GM12872 (cell line): ENCODE measurements around the gene MTUS2.

Source experiments
- TF ChIP-seq, protein P1 (sequence below): IDR thresholded peaks from 3 replicates; pipeline ENCODE4 v1.5.1; 2011; ENCODE audit warnings: low read depth, mild to moderate bottlenecking, low read length, moderate library complexity; ENCODE audit not compliant: insufficient read depth

Gene MTUS2

DNA sequence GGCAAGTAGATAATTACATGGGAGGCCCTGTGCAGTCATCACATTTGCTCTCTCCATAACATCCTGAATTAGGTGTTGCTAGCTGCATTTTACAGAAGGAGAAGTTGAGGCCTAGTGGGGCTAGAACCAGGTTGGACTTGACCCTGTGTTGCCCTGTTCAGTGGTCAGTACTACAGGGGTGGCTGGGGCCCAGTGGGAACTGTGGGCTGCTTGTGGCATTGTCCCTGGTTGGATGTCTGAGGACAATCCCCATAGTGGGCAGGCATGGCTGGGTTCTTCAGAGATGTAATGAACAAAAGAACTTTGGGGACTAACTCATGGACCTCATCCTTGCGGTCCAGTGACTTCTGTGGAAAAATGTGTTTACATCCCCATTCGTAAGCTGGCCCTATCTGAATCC is 38.9 kb downstream of the MTUS2 start:
- TF ChIP-seq, protein P1, sequence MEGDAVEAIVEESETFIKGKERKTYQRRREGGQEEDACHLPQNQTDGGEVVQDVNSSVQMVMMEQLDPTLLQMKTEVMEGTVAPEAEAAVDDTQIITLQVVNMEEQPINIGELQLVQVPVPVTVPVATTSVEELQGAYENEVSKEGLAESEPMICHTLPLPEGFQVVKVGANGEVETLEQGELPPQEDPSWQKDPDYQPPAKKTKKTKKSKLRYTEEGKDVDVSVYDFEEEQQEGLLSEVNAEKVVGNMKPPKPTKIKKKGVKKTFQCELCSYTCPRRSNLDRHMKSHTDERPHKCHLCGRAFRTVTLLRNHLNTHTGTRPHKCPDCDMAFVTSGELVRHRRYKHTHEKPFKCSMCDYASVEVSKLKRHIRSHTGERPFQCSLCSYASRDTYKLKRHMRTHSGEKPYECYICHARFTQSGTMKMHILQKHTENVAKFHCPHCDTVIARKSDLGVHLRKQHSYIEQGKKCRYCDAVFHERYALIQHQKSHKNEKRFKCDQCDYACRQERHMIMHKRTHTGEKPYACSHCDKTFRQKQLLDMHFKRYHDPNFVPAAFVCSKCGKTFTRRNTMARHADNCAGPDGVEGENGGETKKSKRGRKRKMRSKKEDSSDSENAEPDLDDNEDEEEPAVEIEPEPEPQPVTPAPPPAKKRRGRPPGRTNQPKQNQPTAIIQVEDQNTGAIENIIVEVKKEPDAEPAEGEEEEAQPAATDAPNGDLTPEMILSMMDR: no peak

DNA sequence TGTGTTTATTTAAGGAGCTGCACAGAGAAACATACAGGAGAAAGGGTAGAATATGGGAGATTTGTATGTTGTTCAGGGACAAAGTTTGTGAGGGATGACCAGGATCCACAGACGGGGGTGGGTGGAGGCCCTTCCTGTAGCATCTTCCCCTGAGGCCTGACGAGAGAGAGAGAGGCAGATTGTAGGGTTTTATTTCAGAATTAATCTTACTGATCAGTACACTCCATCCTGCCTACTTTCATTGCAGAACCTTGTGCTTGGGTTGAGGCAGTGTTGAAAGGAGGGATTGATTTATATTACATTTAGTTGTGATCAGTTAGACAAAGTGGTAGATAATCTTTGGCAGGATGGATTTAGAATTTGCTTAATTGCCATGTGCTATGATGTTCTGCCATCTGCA is 39.6 kb downstream of the MTUS2 start:
- TF ChIP-seq, protein P1: no peak

DNA sequence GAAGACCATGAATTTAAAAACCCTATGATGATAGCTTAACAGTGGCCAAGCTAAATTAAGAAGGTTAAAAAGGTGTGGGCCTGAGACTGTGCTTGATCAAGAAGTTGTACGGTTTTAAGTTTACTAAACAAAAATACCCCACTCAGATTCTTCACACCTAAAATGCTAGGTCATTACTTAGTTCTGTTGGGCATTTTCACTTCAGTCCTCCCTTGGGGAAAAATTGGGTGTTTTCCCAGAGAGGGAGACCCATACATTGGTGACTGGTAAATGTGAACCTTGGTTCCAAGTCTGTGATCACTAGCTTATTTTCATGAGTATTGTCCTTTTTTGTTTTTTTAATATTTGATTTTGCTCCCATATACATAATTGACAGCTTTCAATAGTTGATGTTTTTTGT is 44.4 kb downstream of the MTUS2 start:
- TF ChIP-seq, protein P1: no peak

DNA sequence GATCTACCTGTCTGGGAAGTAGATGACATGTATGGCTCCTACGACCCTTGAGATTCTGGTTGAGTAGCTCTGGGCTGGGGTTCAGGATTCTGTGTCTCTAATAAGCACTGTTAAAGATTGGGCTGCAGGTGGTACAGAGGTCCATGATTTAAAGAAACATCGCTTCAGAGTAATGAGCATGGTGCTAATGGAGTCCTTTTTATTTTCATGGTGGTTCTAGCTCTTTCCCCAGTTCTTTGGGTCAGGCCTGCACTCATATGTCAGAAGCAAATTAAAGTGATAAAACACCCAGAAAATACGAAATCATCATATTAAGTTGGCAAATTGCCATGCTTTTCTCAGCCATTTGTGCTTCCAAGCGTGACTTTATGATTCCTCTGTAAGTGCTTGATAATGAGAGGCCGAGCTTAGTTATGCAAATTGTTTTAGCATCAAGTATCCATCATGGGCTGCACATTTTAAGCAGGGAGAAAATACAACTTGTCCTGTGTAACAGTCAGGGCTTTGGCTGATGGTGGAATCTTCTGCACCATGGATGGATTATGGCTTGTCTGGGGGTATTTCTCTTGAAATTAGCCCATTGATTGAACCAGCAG is 45.1 kb downstream of the MTUS2 start:
- TF ChIP-seq, protein P1: no peak

DNA sequence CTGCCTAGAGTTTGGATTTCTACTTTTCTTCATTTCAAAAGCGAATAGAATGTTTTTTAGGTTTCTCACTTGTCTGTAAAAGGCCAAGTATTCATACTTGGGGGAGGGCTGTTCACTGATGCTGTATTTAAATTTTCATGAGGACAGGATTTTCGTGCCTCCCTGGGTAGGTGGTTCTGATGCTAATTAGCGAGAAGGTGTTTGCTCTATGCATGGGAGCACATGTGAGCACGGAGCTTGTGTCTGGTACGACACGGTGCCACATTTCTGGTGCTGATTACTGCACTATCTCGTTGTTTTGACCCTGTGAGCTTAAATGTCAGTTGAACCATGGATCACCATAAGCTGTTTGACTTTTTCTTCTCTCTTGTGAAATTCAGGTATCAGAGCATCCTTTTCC is 45.8 kb downstream of the MTUS2 start:
- TF ChIP-seq, protein P1: no peak

DNA sequence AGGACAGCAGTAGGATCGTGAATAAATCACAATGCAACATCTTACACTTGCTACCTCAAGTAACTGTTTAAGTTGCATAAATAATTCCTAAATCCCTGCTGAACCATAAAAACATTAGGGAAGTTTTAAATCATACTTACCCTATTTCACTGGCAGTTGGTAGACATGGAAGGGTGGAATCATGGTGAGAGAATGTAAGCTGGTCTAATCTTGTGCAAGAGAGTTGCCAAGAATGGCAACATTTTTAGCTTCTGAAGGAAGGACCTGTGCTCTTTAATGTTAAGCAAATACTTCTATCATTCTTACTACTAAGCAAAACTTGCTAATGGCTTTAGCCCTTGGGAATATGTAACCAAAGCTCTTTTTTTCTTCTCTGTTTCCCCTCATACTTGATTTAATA is 46.8 kb downstream of the MTUS2 start:
- TF ChIP-seq, protein P1: no peak

DNA sequence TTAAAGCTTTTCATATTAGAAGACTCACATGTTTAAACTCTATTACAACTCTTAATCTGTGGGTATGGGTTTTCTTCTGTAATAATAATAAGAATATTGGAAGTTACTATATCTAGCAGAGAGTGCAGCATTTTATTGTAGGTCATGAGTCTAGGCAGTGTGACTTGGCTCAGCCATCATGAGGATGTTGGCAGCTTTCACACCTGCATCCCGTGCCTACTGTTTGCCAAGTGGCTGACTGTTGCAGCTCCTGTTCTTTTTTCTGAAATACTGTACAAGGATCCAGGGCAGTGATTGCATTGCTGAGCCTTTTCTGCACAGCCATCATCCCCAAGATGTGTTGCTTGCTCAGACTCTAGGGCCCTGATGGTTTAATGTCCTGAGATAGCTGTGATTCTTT is 47.4 kb downstream of the MTUS2 start:
- TF ChIP-seq, protein P1: no peak
